GM19438 (cell line): ENCODE measurements around the gene MGLL.

Experiments used
- ATAC-seq: cut with Tn5 transposase; IDR thresholded peaks from one replicate; pipeline ENCODE4 v1.9.1; 2021; ENCODE audit warnings: low read depth; ENCODE audit not compliant: unreplicated experiment

MGLL gene

GRCh38 chr3:127777332-127777731 lies 45.0 kb downstream of the MGLL start:
- no peak for ATAC-seq

GRCh38 chr3:127776347-127776746 lies 46.0 kb downstream of the MGLL start:
- no peak for ATAC-seq

GRCh38 chr3:127775398-127776109 lies 46.8 kb downstream of the MGLL start:
- no peak for ATAC-seq

GRCh38 chr3:127774647-127775046 lies 47.7 kb downstream of the MGLL start:
- ATAC-seq: no peak

DNA sequence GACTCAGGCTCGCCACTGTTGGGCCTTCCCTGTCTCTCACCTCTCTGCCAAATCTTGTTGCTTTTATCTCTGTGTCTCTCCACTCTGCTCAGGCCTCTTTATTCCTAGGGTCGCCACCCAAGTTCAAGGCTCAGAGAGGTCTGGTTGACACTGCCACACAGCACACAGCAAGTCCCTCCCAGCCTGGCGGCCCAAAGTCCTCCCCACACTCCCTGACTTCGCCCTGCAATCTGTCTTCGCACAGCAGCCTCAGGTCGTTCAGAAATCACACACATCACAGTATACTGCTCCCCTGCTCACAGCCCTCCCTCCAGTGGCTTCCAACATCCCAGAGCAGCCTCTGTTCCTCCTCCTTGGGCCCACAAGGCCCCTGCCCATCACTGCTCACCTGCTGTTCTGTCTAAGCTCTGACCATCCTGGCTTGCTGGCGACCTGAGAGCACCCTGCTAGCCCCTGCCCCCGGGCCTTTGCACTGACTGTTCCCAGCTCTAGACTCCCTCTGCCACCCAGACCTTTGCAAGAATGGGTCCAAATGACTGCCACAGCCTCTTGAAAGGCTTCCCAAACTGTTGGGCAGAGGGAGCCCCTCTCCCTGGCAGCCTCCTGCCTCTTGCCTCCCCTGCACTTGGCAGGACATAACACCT lies 48.4 kb downstream of the MGLL start:
- ATAC-seq: no peak

- ATAC-seq: no peak
These were observed 49.2 kb downstream of the MGLL start for GRCh38 chr3:127772827-127773751.

- no peak for ATAC-seq
These were observed 50.0 kb downstream of the MGLL start for GRCh38 chr3:127772273-127772672.

DNA sequence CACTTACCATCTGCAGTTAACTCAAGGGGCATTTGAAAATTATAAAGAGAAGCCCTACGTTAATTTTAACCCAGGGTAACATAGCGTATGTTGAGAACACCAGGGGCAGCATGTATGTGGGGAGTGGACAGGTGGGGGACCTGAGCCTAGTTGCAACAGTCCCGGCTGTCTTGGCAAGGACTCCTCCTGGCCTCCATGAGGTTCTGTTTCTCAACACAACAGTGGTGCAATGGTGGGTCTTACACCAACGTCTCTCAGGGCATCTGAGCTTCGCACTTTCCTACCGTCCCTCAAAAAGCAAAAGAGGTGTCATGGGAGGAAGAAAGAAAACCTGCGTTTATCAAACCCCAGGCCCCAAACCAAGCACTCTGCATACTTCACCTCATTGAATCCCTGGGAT lies 50.6 kb downstream of the MGLL start:
- no peak for ATAC-seq

- ATAC-seq: no peak
These were observed 51.5 kb downstream of the MGLL start for GRCh38 chr3:127770671-127771355.

DNA sequence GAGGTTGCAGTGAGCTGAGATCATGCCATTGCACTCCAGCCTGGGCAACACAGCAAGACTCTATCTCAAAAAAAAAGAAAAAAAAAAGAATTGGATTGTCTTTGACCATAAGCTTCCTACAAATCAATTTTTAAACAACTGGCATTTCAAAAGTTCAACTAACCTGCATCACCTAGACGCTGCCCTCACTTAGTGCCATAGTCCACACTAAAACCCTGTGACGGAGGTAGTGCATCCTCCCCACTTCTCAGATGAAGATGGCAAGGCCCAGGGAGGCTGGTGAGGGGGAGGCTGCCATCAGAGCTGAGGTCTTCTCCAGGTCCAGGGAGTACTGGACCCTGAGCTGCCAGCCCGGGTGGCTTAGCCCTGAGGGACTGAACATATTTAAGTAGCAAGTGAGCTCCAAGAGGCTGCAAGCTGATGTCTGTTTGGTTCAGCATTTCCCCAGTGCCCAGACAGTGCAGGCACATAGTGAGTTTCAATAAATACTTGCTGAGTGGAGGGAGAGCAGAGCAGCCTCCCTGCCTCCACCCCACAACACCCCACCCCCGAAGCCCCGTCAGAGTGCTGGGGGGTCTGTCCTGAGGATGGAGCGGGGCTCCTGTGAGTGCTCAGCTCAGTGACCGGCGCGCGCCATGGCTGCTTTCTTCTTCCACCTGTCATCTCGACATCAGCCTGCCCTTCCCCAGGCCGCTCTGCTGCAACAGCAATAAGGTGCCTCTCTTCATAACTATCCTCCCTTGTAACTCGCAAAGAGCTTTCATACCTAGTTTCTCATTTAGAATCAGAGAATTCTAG lies 52.8 kb downstream of the MGLL start:
- ATAC-seq: no peak

GRCh38 chr3:127768346-127769008 lies 53.8 kb downstream of the MGLL start:
- no peak for ATAC-seq

DNA sequence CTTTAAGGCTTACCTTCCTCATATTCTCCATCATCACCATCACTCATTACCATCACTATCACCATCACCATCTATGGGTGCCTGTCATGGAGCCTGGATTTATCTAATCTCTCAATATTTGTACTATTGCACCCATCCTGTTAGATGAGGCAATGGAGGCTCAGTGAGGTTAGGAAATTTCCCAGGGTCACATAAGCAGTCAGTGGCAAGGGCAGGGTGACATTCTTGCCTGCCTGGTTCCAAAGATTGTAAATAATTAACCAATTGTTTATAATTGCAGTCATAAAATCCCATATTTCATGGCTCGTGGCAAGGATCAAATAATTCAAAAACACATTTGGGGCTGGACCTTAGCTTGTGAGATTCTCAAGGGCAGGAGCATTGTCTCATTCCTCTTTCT lies 55.2 kb downstream of the MGLL start:
- ATAC-seq: no peak

DNA sequence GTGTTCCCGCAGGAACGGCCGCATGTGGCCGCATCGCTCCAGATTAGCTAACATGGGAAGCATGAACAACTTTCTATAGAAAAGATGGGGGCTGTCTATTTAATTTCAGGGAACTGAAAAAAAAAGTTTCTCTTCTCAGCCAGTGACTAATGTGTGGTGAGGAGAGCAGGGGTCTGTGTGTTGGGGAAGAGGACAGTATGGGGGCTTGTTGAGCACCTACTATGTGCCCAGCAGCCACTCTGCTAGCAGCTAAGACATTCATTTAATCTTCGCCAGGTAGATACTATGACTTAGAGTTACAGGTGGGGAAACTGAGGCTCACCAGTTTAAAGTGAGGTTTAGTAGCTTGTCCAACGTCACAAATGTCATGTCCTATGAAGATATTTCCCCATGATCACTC lies 56.6 kb downstream of the MGLL start:
- no peak for ATAC-seq

DNA sequence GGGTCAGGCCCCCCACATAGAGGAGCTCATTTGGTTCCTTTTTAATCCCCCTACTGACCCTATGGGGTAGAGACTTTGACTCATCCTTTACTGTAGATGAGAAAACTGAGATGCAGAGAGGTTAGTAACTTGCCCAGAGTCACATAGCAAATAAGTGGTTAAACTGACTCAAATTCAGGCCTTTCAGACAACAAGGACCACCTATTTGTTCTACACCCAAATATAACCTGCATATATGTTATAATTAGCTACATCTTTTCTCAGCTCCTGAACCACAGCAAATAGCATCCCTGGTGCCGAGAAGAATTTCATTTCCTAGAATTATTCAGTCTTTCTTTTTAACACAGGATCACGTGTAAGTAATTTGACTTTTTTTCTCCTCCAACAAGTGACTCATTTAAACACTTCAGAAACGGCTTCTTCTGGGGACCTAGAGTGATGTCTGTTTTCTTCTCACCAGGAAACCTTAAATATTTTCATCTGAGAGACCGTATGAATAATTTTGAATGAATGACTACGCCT lies 57.4 kb downstream of the MGLL start:
- no peak for ATAC-seq

DNA sequence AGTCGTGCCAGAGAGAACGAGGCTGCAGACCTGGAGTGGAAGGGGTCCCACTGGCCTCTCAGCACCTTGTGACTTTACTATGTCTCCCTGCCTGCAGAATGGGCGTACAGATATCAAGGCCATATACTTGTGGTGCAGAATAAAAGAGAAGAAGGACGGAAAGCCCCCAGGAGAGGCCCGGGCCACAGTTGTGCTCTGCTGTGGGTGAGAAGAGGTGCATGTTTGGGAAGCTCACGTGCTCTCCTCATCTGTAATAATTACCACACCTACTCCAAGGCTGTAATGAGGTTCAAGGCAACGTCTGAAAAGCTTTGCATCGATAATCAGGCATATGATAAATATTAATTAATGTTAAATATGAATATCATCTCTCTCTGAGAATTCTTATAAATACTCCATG lies 58.0 kb downstream of the MGLL start:
- ATAC-seq: no peak

DNA sequence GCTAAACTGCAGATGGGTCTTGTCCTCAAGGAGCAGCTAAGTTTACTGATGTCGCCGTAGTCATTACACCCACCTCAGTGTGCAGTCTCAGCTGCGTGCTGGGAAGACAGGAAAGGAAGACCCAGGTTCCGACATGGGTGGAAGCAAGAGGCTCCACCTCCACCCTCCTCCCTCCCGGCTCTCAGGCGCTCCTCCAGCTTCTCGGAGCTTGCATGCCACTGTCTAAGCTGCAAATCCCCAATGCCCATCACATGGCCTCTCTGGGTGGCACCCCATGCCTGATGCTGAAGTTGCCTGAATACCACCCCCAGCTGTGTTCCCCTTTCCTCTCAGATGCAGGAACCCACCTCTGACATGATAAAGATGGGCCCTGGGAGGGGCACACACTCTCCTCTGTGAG lies 58.5 kb downstream of the MGLL start:
- no peak for ATAC-seq

DNA sequence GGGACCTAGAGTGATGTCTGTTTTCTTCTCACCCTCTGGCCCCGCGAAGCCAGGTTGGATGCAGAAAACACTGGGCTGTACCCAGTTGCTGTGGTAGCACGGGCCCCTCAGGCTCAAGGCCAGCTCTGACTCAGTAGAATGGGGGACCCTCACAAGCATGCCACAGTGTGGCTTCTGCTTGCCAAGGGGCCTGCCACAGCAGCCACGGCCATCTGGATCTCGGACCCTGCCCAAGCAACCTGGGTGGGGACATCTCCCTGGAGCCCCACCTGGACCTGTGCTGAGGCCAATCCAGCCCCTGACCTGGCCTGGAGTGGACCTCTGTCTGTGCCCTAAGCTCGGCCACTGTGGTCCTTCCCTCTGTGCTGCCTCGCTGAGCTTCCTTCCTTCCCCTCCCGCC lies 59.0 kb downstream of the MGLL start:
- ATAC-seq: no peak

DNA sequence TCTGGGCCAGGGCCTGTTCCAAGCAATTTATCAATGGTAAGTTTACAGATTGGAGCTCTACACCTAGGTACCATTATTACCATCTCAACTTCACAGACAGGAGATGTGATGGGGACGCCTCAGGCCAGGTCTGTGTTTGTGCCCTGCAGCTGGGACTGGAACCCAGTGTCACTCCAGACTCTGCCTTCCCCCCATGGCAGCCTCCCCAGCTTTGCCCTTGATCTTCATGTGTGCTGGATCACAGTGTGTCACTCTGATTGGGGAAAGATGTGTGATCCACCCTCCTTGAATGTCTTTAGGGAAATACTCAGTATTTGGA lies 59.6 kb downstream of the MGLL start:
- ATAC-seq: peak; percentile 2

- ATAC-seq: peak; percentile 75
These were observed 60.1 kb downstream of the MGLL start for GRCh38 chr3:127762077-127762786.
